Measurements from ENCODE around the gene RAF1. TPM values are rescaled to one million over a fixed set of nuclear protein-coding genes. Genes with fewer than 3 reads are reported as not detected.
"Not testable (repeated sequence)": the region's sequence is repeated elsewhere in the genome, so short reads cannot be mapped to it uniquely, and the experiment has no call there.

The RAF1 gene
- total and polyA plus RNA-seq, 4 donors: 41.4 to 182 (median 80.5) TPM

- WGBS, 2 donors: 35 to 47% methylated on average over 4 of the region's 4 CpGs
- H3K9me3 ChIP-seq (ENCODE audit: control insufficient read depth in 4 of 4, insufficient read depth in 3 of 4, low read length in 3 of 4): no peaks in the 10 kb centered on the region
- no peak overlapping the region for H3K9ac ChIP-seq (ENCODE audit: insufficient read depth in 1 of 2, low read length in 2 of 2)
- H3K27ac ChIP-seq (ENCODE audit: low read depth in 1 of 2, low read length in 1 of 2): peak overlapping the region in 1 of 2 donors; percentile 82
- H3K36me3 ChIP-seq (ENCODE audit: control insufficient read depth in 4 of 4, insufficient read depth in 4 of 4, low read length in 4 of 4): peaks cover 0 to 2% (median under 1%) of the 10 kb centered on the region in 4 donors
- H3K27me3 ChIP-seq (ENCODE audit: control insufficient read depth in 3 of 3, insufficient read depth in 3 of 3, low read length in 2 of 3): no peaks in the 10 kb centered on the region
- no peak for ATAC-seq (ENCODE audit: insufficient read depth, low FRiP score)
- no peak overlapping the region for H3K4me3 ChIP-seq
- no peak for DNase-seq
- H3K4me1 ChIP-seq (ENCODE audit: control insufficient read depth in 5 of 5, insufficient read depth in 5 of 5, low read length in 5 of 5): peaks cover 0 to 17% (median 10%) of the 10 kb centered on the region in 5 donors
- no peak for TF ChIP-seq CTCF (IDR thresholded peaks at IDR 0.05; ENCODE audit: control extremely low read depth, extremely low read depth)
Measured at GRCh38 chr3:12629560-12629959, 34.4 kb downstream of the RAF1 start.

GRCh38 chr3:12628813-12629212 lies 35.1 kb downstream of the RAF1 start:
- no peak overlapping the region for H3K9ac ChIP-seq (ENCODE audit: insufficient read depth in 1 of 2, low read length in 2 of 2)
- DNase-seq: no peak
- H3K36me3 ChIP-seq (ENCODE audit: control insufficient read depth in 4 of 4, insufficient read depth in 4 of 4, low read length in 4 of 4): peaks cover 0 to 2% (median under 1%) of the 10 kb centered on the region in 4 donors
- no peak for ATAC-seq (ENCODE audit: insufficient read depth, low FRiP score)
- no peaks in the 10 kb centered on the region for H3K9me3 ChIP-seq (ENCODE audit: control insufficient read depth in 4 of 4, insufficient read depth in 3 of 4, low read length in 3 of 4)
- TF ChIP-seq CTCF (IDR thresholded peaks at IDR 0.05; ENCODE audit: control extremely low read depth, extremely low read depth): no peak
- H3K27ac ChIP-seq (ENCODE audit: low read depth in 1 of 2, low read length in 1 of 2): peak overlapping the region in 1 of 2 donors; percentile 29
- WGBS, 2 donors: 92 to 93% methylated on average over 1 of the region's 1 CpG
- H3K27me3 ChIP-seq (ENCODE audit: control insufficient read depth in 3 of 3, insufficient read depth in 3 of 3, low read length in 2 of 3): no peaks in the 10 kb centered on the region
- H3K4me1 ChIP-seq (ENCODE audit: control insufficient read depth in 5 of 5, insufficient read depth in 5 of 5, low read length in 5 of 5): peaks cover 0 to 20% (median 10%) of the 10 kb centered on the region in 5 donors
- H3K4me3 ChIP-seq: no peak overlapping the region

- H3K9ac ChIP-seq (ENCODE audit: insufficient read depth in 1 of 2, low read length in 2 of 2): no peak overlapping the region
- no peaks in the 10 kb centered on the region for H3K9me3 ChIP-seq (ENCODE audit: control insufficient read depth in 4 of 4, insufficient read depth in 3 of 4, low read length in 3 of 4)
- H3K4me3 ChIP-seq: no peak overlapping the region
- peaks cover 0 to 26% (median 9%) of the 10 kb centered on the region in 5 donors for H3K4me1 ChIP-seq (ENCODE audit: control insufficient read depth in 5 of 5, insufficient read depth in 5 of 5, low read length in 5 of 5)
- no peaks in the 10 kb centered on the region for H3K27me3 ChIP-seq (ENCODE audit: control insufficient read depth in 3 of 3, insufficient read depth in 3 of 3, low read length in 2 of 3)
- ATAC-seq (ENCODE audit: insufficient read depth, low FRiP score): no peak
- H3K27ac ChIP-seq (ENCODE audit: low read depth in 1 of 2, low read length in 1 of 2): peak overlapping the region in 1 of 2 donors; percentile 59
- DNase-seq: no peak
- H3K36me3 ChIP-seq (ENCODE audit: control insufficient read depth in 4 of 4, insufficient read depth in 4 of 4, low read length in 4 of 4): peaks cover 0 to 1% (median 0%) of the 10 kb centered on the region in 4 donors
- WGBS, 2 donors: 70 to 77% methylated on average over 4 of the region's 4 CpGs
- no peak for TF ChIP-seq CTCF (IDR thresholded peaks at IDR 0.05; ENCODE audit: control extremely low read depth, extremely low read depth)
Measured at GRCh38 chr3:12627370-12627769, 36.5 kb downstream of the RAF1 start.

- WGBS, 2 donors: 93 to 97% methylated on average over 3 of the region's 3 CpGs
- H3K4me1 ChIP-seq (ENCODE audit: control insufficient read depth in 5 of 5, insufficient read depth in 5 of 5, low read length in 5 of 5): peaks cover 0 to 30% (median 7%) of the 10 kb centered on the region in 5 donors
- ATAC-seq (ENCODE audit: insufficient read depth, low FRiP score); H3K9me3 ChIP-seq (ENCODE audit: control insufficient read depth in 4 of 4, insufficient read depth in 3 of 4, low read length in 3 of 4); H3K36me3 ChIP-seq (ENCODE audit: control insufficient read depth in 4 of 4, insufficient read depth in 4 of 4, low read length in 4 of 4); H3K27ac ChIP-seq (ENCODE audit: low read depth in 1 of 2, low read length in 1 of 2); H3K27me3 ChIP-seq (ENCODE audit: control insufficient read depth in 3 of 3, insufficient read depth in 3 of 3, low read length in 2 of 3); H3K4me3 ChIP-seq; DNase-seq; H3K9ac ChIP-seq (ENCODE audit: insufficient read depth in 1 of 2, low read length in 2 of 2): not testable (repeated sequence)
Measured at GRCh38 chr3:12624964-12625363, 39.0 kb downstream of the RAF1 start.
